ENCODE data around the gene DRAXIN. TPM values are rescaled to one million over a fixed set of nuclear protein-coding genes. Genes with fewer than 3 reads are reported as not detected.

DRAXIN gene
- total RNA-seq, 2 experiments from 2014 or later = 0.15 to 0.19 TPM

GRCh38 chr1:11725616-11726015 lies 34.1 kb downstream of the DRAXIN start:
- intact Hi-C loops (cut with micrococcal nuclease; ENCODE audit: unreplicated experiment) = no loop called here
- CTCF ChIA-PET (ENCODE audit: unreplicated experiment) = no interaction called here
- Histone ChIP-seq H3K4me2 (ENCODE audit: low read length) (no peak overlapping the region), H3K79me2 (ENCODE audit: insufficient read depth, low read depth, low read length) (no peaks in the 10 kb centered on the region), H2AFZ (ENCODE audit: low read length) (0 out of 2 replicates have a peak overlapping the region, but pooled peaks have one; percentile 1), H3K27ac (ENCODE audit: low read depth, low read length, poor library complexity, severe bottlenecking) (no peak overlapping the region), H4K20me1 (ENCODE audit: insufficient read depth, low read length) (no peaks in the 10 kb centered on the region), H3K4me1 (ENCODE audit: insufficient read depth, low read length, poor library complexity, severe bottlenecking) (peaks cover 18% of the 10 kb centered on the region), H3K9me2 (ENCODE audit: insufficient read depth, low read length) (no peaks in the 10 kb centered on the region), H3K4me3 (ENCODE audit: low read depth, low read length, poor library complexity, severe bottlenecking) (no peak overlapping the region), H3K36me3 (ENCODE audit: insufficient read depth, low read length) (no peaks in the 10 kb centered on the region), H3K9me3 (ENCODE audit: low read length) (no peaks in the 10 kb centered on the region)
- no TSS peak for BruUV-seq (replicated peaks)
- POLR2A ChIA-PET = interaction anchor here (0.7 kb wide), 1 partner anchor 75 kb away, joined by 3 read pairs; no protein-coding TSS in a partner anchor
- no peak for DNase-seq (ENCODE audit: low spot score)
- no peak for TF ChIP-seq CTCF (conservative IDR thresholded peaks at IDR 0.05; ENCODE audit: low read length)
- no peak for TF ChIP-seq EZH2phosphoT487 (IDR thresholded peaks at IDR 0.05; ENCODE audit: borderline replicate concordance, low read depth, low read length)

GRCh38 chr1:11727119-11727518 lies 35.6 kb downstream of the DRAXIN start:
- POLR2A ChIA-PET = no interaction called here
- intact Hi-C loops (cut with micrococcal nuclease; ENCODE audit: unreplicated experiment) = no loop called here
- TF ChIP-seq CTCF (conservative IDR thresholded peaks at IDR 0.05; ENCODE audit: low read length) = no peak
- no peak for TF ChIP-seq EZH2phosphoT487 (IDR thresholded peaks at IDR 0.05; ENCODE audit: borderline replicate concordance, low read depth, low read length)
- Histone ChIP-seq H3K27ac (ENCODE audit: low read depth, low read length, poor library complexity, severe bottlenecking) (no peak overlapping the region), H3K79me2 (ENCODE audit: insufficient read depth, low read depth, low read length) (no peaks in the 10 kb centered on the region), H3K9me3 (ENCODE audit: low read length) (no peaks in the 10 kb centered on the region), H3K4me1 (ENCODE audit: insufficient read depth, low read length, poor library complexity, severe bottlenecking) (peaks cover 22% of the 10 kb centered on the region), H3K9me2 (ENCODE audit: insufficient read depth, low read length) (no peaks in the 10 kb centered on the region), H2AFZ (ENCODE audit: low read length) (no peak overlapping the region), H3K4me2 (ENCODE audit: low read length) (no peak overlapping the region), H3K4me3 (ENCODE audit: low read depth, low read length, poor library complexity, severe bottlenecking) (no peak overlapping the region), H4K20me1 (ENCODE audit: insufficient read depth, low read length) (no peaks in the 10 kb centered on the region), H3K36me3 (ENCODE audit: insufficient read depth, low read length) (no peaks in the 10 kb centered on the region)
- BruUV-seq (replicated peaks) = no TSS peak
- no peak for DNase-seq (ENCODE audit: low spot score)
- CTCF ChIA-PET (ENCODE audit: unreplicated experiment) = no interaction called here

- no TSS peak for BruUV-seq (replicated peaks)
- no peaks in the 10 kb centered on the region for H4K20me1 ChIP-seq (ENCODE audit: insufficient read depth, low read length)
- H2AFZ ChIP-seq (ENCODE audit: low read length) = no peak overlapping the region
- no peak overlapping the region for H3K27ac ChIP-seq (ENCODE audit: low read depth, low read length, poor library complexity, severe bottlenecking)
- no peaks in the 10 kb centered on the region for H3K9me3 ChIP-seq (ENCODE audit: low read length)
- POLR2A ChIA-PET = interaction anchor here (0.5 kb wide), 1 partner anchor 86 kb away, joined by 5 read pairs; no protein-coding TSS in a partner anchor
- CTCF ChIA-PET (ENCODE audit: unreplicated experiment) = no interaction called here
- H3K4me2 ChIP-seq (ENCODE audit: low read length) = no peak overlapping the region
- no peak for DNase-seq (ENCODE audit: low spot score)
- H3K79me2 ChIP-seq (ENCODE audit: insufficient read depth, low read depth, low read length) = no peaks in the 10 kb centered on the region
- TF ChIP-seq EZH2phosphoT487 (IDR thresholded peaks at IDR 0.05; ENCODE audit: borderline replicate concordance, low read depth, low read length) = no peak
- no peak for TF ChIP-seq CTCF (conservative IDR thresholded peaks at IDR 0.05; ENCODE audit: low read length)
- H3K36me3 ChIP-seq (ENCODE audit: insufficient read depth, low read length) = no peaks in the 10 kb centered on the region
- intact Hi-C loops (cut with micrococcal nuclease; ENCODE audit: unreplicated experiment) = no loop called here
- H3K9me2 ChIP-seq (ENCODE audit: insufficient read depth, low read length) = no peaks in the 10 kb centered on the region
- H3K4me3 ChIP-seq (ENCODE audit: low read depth, low read length, poor library complexity, severe bottlenecking) = no peak overlapping the region
- H3K4me1 ChIP-seq (ENCODE audit: insufficient read depth, low read length, poor library complexity, severe bottlenecking) = peaks cover 22% of the 10 kb centered on the region
These were observed 36.8 kb downstream of the DRAXIN start for GRCh38 chr1:11728126-11728806.

All from OCI-LY7 (cell line).